Hypothalamus (tissue), 51 donors: Measurements from ENCODE around the gene GLRA3.

ENCODE experiments used
- DNase-seq, 51 donors: peaks; one replicate each; lab custom pipeline; 2025; lab: John Stamatoyannopoulos, UW

Gene GLRA3

DNA sequence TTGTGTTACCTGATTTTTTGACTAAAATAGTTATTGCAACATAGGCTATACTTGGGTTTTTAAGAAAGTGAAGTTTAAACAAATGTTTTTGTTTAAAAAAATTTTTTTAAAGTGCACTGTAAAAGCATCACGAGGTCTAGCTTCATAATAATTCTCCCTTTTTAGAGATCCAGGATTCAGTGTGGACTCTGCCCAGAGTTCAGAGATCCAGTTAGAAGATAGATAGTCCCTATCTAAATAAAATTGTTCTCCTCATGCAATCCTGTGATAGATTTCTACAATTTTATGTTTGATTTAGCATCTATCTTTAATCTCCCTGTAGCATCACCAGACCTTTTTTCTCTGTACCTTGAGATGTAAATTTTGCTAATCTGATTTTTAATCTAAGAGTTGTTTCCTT is 221.3 kb downstream of the GLRA3 start:
- no peak for DNase-seq

- no peak for DNase-seq
These were observed 224.8 kb downstream of the GLRA3 start for GRCh38 chr4:174604198-174604597.

GRCh38 chr4:174600391-174600790 is 228.7 kb downstream of the GLRA3 start:
- no peak for DNase-seq

DNA sequence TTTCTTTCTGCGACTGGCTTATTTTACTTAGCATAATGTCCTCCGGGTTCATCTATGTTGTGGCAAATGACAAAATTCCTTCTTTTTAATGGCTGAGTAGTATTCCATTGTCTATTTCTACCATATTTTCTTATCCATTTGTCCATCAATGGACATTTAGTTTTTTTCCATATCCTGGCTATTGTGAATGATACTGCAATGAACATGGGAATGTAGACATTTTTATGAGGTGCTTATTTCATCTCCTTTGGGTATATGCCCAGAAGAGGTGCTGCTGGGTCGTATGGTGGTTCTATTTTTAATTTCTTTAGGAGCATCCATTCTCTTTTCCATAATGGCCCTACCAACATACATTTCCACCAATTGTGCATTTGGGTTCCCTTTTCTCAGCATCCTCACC is 230.2 kb downstream of the GLRA3 start:
- no peak for DNase-seq

- no peak for DNase-seq
These were observed 232.5 kb downstream of the GLRA3 start for GRCh38 chr4:174596513-174596912.

GRCh38 chr4:174595141-174595929 is 233.7 kb downstream of the GLRA3 start:
- no peak for DNase-seq

DNA sequence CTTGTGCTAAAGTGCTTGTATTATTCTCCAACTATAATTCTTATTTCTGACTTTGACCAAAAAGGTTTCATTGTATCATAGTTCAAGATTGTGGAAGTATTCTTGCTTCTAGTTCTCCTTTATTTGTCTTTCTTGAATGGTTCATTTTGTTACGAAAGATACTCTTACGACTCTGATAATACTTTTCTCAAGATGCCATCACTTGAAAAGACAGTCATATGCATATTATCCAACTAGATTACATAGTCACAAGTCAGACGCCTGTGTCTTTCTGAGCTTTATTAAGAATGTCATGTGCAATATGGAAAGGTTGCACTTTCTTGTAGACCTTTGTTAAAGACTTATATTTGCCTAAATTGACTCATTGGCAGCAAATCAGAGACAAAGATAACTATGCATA is 235.3 kb downstream of the GLRA3 start:
- no peak for DNase-seq

DNA sequence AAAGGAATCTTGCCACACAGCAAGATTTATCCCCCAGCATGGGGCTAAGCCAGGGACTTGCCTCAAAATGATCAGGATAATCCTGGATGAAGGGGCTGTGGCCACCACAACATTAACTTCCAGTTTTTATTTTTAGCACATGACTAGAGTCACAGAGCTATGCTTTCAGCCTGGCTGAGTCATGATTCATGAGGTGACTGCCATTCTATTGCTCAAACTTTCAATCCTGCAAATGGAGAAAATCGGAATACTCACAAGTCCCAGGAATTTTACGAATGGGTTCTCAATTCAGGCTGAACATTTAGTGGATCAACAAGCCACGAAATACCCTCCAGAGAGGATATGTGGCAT is 236.1 kb downstream of the GLRA3 start:
- DNase-seq, result no peak

DNA sequence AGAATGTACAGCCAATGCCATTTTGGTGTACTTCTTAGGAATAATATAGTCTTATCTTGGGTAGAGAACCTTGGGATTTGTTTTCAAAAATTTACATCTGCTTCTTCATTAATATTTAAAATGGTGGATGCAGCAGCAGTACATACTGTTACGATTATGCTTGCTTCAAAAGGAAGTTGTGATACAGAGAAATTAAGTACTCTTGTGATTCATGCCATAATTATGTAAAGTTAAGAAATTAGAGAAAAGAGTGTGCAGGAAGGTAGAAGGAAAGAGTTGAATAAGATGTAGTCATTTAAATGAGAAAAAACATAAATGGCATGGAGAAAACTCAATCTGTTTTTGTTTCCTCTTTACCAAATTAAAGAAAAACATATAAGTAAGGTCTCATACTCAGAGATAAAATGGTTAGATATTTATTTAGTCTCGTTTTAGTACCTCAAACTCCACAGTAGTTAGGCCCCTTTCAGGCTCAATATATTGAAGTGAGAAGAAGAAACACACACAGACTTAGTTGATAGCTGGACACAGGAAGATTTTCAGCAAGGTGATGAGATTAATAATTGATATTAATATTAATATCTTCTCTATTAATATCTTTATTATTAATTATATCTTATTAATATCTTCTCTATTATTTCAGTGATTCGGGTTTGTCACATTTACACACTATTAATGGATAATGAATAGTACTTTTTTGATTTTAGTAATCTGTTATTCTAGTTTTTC is 236.6 kb downstream of the GLRA3 start:
- no peak for DNase-seq

DNA sequence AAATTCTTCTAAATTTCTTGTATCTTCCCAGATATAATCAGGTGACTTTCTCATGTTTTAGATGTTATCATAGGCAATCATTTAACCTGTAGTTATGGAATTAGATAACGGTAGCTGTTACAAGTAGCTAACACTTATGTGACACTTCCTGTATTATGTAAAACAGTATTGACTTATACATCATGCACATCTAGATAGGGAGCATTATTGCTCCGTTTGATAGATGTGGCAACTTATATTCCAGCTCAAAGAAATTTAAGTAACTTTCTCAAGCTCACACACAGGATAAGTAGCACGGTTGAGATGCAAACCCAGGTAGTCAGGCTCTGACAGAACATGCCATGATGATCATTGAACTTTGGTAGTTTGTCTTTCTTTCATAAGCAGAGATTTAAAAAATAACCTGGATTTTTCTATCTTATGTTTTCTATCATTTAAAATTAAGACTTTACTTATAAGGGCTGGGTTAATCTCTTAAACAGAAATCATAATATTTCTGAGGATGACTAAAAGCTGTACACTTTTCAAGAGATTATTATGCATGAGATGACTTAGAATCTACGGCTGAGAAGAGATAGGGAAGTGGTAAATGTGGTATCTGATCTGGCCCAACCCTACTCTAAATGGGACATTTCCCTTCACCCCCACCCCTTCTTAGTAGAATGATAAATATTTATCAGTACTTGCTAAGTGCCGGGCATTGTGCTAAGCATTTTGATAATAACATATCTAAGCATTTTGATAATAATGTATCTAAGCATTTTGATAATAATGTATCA is 237.6 kb downstream of the GLRA3 start:
- DNase-seq, result no peak

DNA sequence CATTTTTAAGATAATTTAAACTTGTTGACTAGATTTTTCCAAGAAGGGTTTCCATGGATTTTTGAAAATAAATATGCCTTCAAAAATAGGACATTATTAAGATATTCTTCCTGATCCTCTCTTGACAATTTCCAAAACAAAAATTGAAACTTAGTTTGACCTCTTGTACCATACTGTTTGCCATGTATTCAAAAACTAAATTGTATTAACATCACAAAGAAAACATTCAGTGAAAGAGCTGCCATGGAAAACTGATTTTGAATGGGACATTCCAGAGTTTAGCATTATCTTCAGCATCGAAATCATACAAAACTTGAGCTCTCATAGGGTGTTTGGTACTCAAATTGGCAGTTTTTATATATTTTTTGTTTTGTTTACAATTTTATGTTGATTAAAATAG is 238.7 kb downstream of the GLRA3 start:
- DNase-seq, result no peak
